Stimulated activated CD8-positive, alpha-beta memory T cell treated with anti-CD3 and anti-CD28 coated beads, Interleukin-4, amount 100 ng/mL, for 48 hours (primary cell): Measurements from ENCODE around the gene CTIF.

Experiments
- DNase-seq: peaks from one replicate; pipeline ENCODE4 v3.0.0-alpha.2; 2020

CTIF gene

GRCh38 chr18:48623468-48624235 is 84.8 kb downstream of the CTIF start:
- DNase-seq, result no peak

GRCh38 chr18:48624856-48625255 is 86.0 kb downstream of the CTIF start:
- DNase-seq, result no peak

- DNase-seq, result no peak
Measured at GRCh38 chr18:48627216-48627615, 88.4 kb downstream of the CTIF start.

GRCh38 chr18:48629730-48630324 is 91.0 kb downstream of the CTIF start:
- no peak for DNase-seq

GRCh38 chr18:48631851-48632250 is 93.0 kb downstream of the CTIF start:
- no peak for DNase-seq

GRCh38 chr18:48632676-48633257 is 93.9 kb downstream of the CTIF start:
- DNase-seq, result no peak

GRCh38 chr18:48634491-48634890 is 95.7 kb downstream of the CTIF start:
- no peak for DNase-seq

GRCh38 chr18:48634975-48635374 is 96.1 kb downstream of the CTIF start:
- no peak for DNase-seq

- DNase-seq, result no peak
Measured at GRCh38 chr18:48635806-48636205, 97.0 kb downstream of the CTIF start.

GRCh38 chr18:48636436-48636835 is 97.6 kb downstream of the CTIF start:
- DNase-seq, result no peak

GRCh38 chr18:48637081-48637990 is 98.5 kb downstream of the CTIF start:
- no peak for DNase-seq

- no peak for DNase-seq
Measured at GRCh38 chr18:48638451-48638850, 99.6 kb downstream of the CTIF start.

- no peak for DNase-seq
Measured at GRCh38 chr18:48638896-48639771, 100.3 kb downstream of the CTIF start.

GRCh38 chr18:48639772-48640432 is 101.1 kb downstream of the CTIF start:
- no peak for DNase-seq

GRCh38 chr18:48640566-48641270 is 101.9 kb downstream of the CTIF start:
- DNase-seq, result no peak

- no peak for DNase-seq
Measured at GRCh38 chr18:48641981-48642380, 103.2 kb downstream of the CTIF start.

GRCh38 chr18:48642503-48642902 is 103.7 kb downstream of the CTIF start:
- DNase-seq, result no peak

- no peak for DNase-seq
Measured at GRCh38 chr18:48643262-48643661, 104.4 kb downstream of the CTIF start.

- no peak for DNase-seq
Measured at GRCh38 chr18:48644029-48644428, 105.2 kb downstream of the CTIF start.

GRCh38 chr18:48645427-48646002 is 106.7 kb downstream of the CTIF start:
- no peak for DNase-seq

GRCh38 chr18:48646976-48647375 is 108.1 kb downstream of the CTIF start:
- no peak for DNase-seq
